BLaER1 (cell line): ENCODE data around the gene CDC14B.
A peak's percentile ranks its signal among the peaks of the same experiment; 100 is the strongest.
"Not testable (repeated sequence)": the region's sequence is repeated elsewhere in the genome, so short reads cannot be mapped to it uniquely, and the experiment has no call there.

Source experiments
- H3K27ac ChIP-seq: shearing (Covaris generic); formaldehyde crosslinking; 2 replicates; pipeline ENCODE4 v1.8.1; 2022
- H3K27me3 ChIP-seq: shearing (Covaris generic); formaldehyde crosslinking; 2 replicates; pipeline ENCODE4 v1.8.1; 2022
- H3K36me3 ChIP-seq: shearing (Covaris generic); formaldehyde crosslinking; 2 replicates; pipeline ENCODE4 v1.8.1; 2022
- H3K4me1 ChIP-seq: shearing (Covaris generic); formaldehyde crosslinking; 2 replicates; pipeline ENCODE4 v1.8.1; 2022
- H3K4me2 ChIP-seq: shearing (Covaris generic); formaldehyde crosslinking; 2 replicates; pipeline ENCODE4 v1.8.1; 2022
- H3K4me3 ChIP-seq: shearing (Covaris generic); formaldehyde crosslinking; 2 replicates; pipeline ENCODE4 v1.8.1; 2022
- H3K9ac ChIP-seq: shearing (Covaris generic); formaldehyde crosslinking; 2 replicates; pipeline ENCODE4 v1.8.1; 2022
- H3K9me3 ChIP-seq: shearing (Covaris generic); formaldehyde crosslinking; 2 replicates; pipeline ENCODE4 v1.8.1; 2022
- H4K20me1 ChIP-seq: shearing (Covaris generic); formaldehyde crosslinking; 2 replicates; pipeline ENCODE4 v1.8.1; 2022
- Cebpa-rat ChIP-seq: shearing (Covaris generic); IDR thresholded peaks from 2 replicates; pipeline ENCODE4 v1.8.1; 2022

Gene CDC14B

DNA sequence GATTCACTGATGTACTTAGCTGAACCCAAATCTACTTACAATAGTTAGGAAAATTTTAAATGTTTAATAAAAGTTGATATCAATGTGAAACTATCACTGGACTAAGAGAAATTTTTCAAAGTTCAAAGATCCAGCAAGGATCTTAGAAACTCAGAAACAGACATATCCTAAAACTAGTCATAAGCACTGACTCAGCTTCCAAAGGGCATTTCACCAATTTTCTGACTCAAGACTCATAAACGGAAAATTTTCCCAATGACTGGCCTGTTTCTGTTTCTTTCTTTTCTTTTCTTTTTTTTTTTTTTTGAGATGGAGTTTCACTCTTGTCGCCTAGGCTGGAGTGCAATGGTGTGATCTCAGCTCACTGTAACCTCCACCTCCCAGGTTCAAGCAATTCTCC lies 66.6 kb downstream of the CDC14B start:
- no peak overlapping the region for H3K4me3 ChIP-seq
- no peak overlapping the region for H3K4me2 ChIP-seq
- H3K27ac ChIP-seq = no peak overlapping the region

DNA sequence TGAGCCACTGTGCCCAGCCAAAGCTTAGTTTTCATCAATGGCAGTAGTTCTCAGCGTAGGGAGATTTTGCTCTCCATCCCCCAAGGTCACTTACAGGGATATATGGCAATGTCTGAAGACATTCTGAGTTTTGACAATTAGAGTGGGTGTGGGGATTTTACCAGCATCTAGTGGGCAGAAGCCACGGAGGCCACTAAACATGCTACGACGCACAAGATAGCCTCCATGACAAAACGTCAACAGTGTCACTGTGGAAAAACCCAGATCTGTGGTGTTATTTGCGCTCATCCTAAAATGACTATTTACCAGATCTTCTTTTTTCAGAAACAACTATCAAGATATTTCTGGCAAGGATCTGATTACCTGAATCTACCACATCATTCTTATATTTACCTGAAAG lies 68.2 kb downstream of the CDC14B start:
- Histone ChIP-seq H3K36me3 (no peaks in the 10 kb centered on the region), H3K4me1 (no peaks in the 10 kb centered on the region), H3K27ac (no peak overlapping the region), H4K20me1 (no peaks in the 10 kb centered on the region), H3K27me3 (no peaks in the 10 kb centered on the region), H3K4me3 (no peak overlapping the region), H3K9ac (no peak overlapping the region), H3K9me3 (no peaks in the 10 kb centered on the region), H3K4me2 (no peak overlapping the region)
- TF ChIP-seq Cebpa-rat = no peak

More for the DNA sequence above, 66.6 kb downstream of the CDC14B start:
- H3K9me3 ChIP-seq = no peaks in the 10 kb centered on the region
- no peak for TF ChIP-seq Cebpa-rat
- no peak overlapping the region for H3K9ac ChIP-seq
- H3K36me3 ChIP-seq = no peaks in the 10 kb centered on the region
- H4K20me1 ChIP-seq = no peaks in the 10 kb centered on the region
- H3K27me3 ChIP-seq = no peaks in the 10 kb centered on the region
- H3K4me1 ChIP-seq = peaks cover 4% of the 10 kb centered on the region; the same call in 1 of the 2 replicates

DNA sequence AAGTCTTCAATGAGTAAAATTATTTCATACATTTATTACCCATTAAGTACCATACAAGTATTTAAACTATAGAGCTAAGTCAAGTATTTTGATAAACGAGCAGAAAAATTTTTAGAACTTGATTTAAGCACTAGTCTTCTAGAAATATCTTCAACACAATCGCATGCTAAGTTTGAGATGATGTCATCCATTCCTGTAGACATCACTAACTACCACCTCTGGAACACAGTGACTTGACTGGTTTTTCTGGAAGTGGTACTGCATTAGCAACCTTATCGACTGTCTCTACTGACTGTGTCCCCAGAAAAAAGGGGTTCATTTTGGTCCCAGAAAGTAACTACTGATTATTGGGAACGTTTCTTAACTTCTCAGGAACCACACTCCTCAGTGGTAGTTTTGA lies 69.0 kb downstream of the CDC14B start:
- Histone ChIP-seq H3K4me3 (no peak overlapping the region), H3K27ac (no peak overlapping the region), H3K9ac (no peak overlapping the region), H3K9me3 (no peaks in the 10 kb centered on the region), H3K27me3 (no peaks in the 10 kb centered on the region), H3K4me1 (no peaks in the 10 kb centered on the region), H3K4me2 (no peak overlapping the region), H4K20me1 (no peaks in the 10 kb centered on the region), H3K36me3 (no peaks in the 10 kb centered on the region)
- TF ChIP-seq Cebpa-rat = no peak

DNA sequence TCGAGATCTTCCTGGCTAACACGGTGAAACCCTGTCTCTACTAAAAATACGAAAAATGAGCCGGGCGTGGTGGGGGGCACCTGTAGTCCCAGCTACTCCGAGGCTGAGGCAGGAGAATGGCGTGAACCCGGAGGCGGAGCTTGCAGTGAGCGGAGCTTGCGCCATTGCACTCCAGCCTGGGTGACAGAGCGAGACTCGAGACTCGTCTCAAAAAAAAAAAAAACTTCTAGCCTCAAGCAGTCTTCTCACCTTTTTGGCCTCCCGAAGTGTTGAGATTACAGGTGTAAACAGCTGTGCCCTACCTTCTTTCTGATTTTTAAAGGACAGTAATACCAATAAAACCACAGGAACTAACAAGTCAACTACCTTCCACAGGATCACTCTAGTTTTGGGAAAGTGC lies 76.5 kb downstream of the CDC14B start:
- not testable (repeated sequence) for H3K27me3 ChIP-seq

DNA sequence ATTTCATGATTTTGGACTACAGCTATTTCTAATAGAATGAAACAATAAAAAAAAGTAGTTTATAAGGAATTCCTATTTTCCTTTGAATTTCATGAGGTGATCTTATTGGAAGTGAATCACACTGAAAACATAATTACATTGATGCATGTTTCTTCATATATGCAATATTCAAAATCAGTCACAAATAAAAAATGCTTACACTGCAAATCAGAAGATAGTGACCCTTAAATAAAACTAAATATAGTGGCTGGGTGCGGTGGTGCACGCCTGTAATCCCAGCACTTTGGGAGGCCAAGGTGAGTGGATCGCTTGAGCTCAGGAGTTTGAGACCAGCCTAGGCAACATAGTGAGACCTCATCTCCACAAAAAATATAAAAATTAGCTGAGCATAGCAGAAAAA lies 79.5 kb downstream of the CDC14B start:
- Histone ChIP-seq H3K4me1 (no peaks in the 10 kb centered on the region), H3K27ac (no peak overlapping the region), H3K9me3 (no peaks in the 10 kb centered on the region)

More for the DNA sequence above, 76.5 kb downstream of the CDC14B start:
- H3K4me1 ChIP-seq, H3K27ac ChIP-seq, H3K4me3 ChIP-seq, H3K9ac ChIP-seq, H3K9me3 ChIP-seq, H4K20me1 ChIP-seq, H3K4me2 ChIP-seq, H3K36me3 ChIP-seq: not testable (repeated sequence)

DNA sequence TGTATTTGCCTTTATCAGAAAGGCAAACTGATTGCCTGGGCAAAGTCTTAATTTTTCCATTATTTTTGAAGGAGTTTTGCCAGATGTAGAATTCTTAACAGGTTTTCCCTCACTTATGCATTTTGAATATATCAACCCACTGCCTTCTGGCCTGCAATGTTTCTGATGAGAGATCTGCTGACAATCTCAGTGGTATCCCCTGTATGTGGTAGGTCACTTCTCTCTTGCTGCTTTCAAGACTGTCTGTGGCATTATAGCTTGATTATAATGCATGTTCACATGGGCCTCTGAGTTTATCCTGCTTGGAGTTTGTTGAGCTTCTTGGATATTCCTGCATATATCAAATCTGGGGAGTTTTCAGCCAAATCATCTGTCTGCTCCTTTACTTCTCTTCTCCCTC lies 87.5 kb downstream of the CDC14B start:
- H3K27ac ChIP-seq = no peak overlapping the region
- H3K4me1 ChIP-seq = no peaks in the 10 kb centered on the region
- H3K27me3 ChIP-seq = no peaks in the 10 kb centered on the region
- no peaks in the 10 kb centered on the region for H3K36me3 ChIP-seq
- no peak for TF ChIP-seq Cebpa-rat
- H3K9me3 ChIP-seq = no peaks in the 10 kb centered on the region
- H3K4me2 ChIP-seq = no peak overlapping the region
- H3K9ac ChIP-seq = no peak overlapping the region
- H3K4me3 ChIP-seq = no peak overlapping the region
- no peaks in the 10 kb centered on the region for H4K20me1 ChIP-seq

More for the DNA sequence above, 79.5 kb downstream of the CDC14B start:
- H4K20me1 ChIP-seq = no peaks in the 10 kb centered on the region
- H3K36me3 ChIP-seq = no peaks in the 10 kb centered on the region
- H3K27me3 ChIP-seq = no peaks in the 10 kb centered on the region
- no peak for TF ChIP-seq Cebpa-rat
- no peak overlapping the region for H3K4me2 ChIP-seq
- no peak overlapping the region for H3K9ac ChIP-seq
- no peak overlapping the region for H3K4me3 ChIP-seq

DNA sequence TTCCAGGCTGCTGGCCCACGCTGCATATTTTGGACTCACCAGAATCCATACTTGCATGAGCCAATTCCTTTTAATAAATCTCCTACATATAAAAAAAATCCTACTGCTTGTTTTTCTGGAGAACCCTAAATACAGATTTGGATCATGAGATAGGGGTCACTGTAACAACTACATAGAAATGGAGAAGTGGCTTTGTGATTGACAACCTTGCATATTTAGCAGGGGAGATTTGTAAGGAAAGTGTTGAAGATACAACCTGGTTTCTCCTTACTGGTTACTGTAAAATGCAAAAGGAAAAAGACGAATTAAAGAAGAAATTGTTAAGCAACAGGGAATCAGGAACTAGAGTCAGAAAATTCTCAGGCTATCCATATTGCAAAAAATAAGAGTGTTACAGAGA lies 94.9 kb downstream of the CDC14B start:
- Histone ChIP-seq H3K27ac (no peak overlapping the region), H3K4me2 (no peak overlapping the region), H3K9ac (no peak overlapping the region), H3K4me1 (peaks cover 9% of the 10 kb centered on the region), H3K4me3 (no peak overlapping the region), H3K36me3 (no peaks in the 10 kb centered on the region), H4K20me1 (no peaks in the 10 kb centered on the region), H3K27me3 (no peaks in the 10 kb centered on the region), H3K9me3 (no peaks in the 10 kb centered on the region)
- no peak for TF ChIP-seq Cebpa-rat

DNA sequence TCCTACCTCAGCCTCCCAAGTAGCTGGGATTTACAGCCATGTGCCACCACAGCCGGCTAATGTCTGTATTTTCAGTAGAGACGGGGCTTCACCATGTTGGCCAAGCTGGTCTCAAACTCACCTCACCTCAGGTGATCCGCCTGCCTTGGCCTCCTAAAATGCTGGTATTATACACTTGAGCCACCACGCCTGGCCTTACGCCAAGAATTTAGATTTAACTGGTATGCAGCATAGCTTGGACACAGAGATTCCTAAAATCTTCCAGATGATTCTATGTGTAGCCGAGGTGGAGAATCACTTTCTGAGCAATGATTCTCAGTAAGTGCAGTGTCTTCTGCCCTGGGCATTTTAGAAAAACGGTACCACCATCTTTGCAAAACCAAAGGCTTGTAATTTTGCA lies 95.6 kb downstream of the CDC14B start:
- Histone ChIP-seq H3K9ac (no peak overlapping the region), H3K4me1 (peaks cover 9% of the 10 kb centered on the region), H3K36me3 (no peaks in the 10 kb centered on the region), H3K4me2 (no peak overlapping the region), H4K20me1 (no peaks in the 10 kb centered on the region), H3K9me3 (no peaks in the 10 kb centered on the region), H3K4me3 (no peak overlapping the region), H3K27ac (no peak overlapping the region), H3K27me3 (no peaks in the 10 kb centered on the region)
- no peak for TF ChIP-seq Cebpa-rat

DNA sequence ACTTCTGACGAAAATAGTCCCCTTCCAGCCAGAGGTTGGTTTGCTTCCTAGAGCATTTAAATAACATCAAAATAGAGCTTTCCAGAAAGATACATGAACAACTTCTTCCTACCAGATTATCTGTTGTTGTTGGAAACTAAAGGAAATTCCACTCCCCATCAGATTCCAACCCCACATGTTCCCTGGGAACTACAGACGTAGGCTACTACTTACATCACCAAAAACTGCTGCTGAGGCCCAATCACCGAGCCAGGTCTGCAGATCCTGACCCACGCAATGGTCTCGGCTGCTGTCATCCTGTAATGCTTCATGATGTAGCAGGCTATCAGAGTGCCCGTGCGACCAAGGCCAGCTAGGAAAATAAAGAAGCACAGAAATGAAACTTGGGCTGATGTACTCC lies 96.3 kb downstream of the CDC14B start:
- Histone ChIP-seq H3K36me3 (no peaks in the 10 kb centered on the region), H3K4me1 (peaks cover 9% of the 10 kb centered on the region), H3K9me3 (no peaks in the 10 kb centered on the region), H3K4me2 (no peak overlapping the region), H4K20me1 (no peaks in the 10 kb centered on the region), H3K9ac (no peak overlapping the region), H3K4me3 (no peak overlapping the region), H3K27ac (no peak overlapping the region), H3K27me3 (no peaks in the 10 kb centered on the region)
- TF ChIP-seq Cebpa-rat = no peak

DNA sequence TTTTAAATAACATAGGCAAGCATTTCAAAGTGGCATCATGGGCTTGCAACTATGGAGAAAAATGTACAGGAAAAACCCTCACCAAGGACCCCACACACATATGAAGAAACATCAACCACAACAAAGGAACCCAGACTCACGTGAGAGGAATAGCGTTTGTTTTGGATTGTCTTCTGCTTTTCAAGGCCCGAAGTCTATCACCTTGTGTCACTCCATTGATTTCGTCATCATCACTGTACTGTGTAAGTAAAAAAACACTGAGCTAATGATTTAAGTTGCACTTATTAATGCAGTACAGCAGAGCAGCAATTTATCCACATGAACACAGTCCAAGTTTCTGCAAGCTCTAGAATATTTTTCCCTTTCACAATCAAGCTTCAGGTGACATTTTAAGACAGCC lies 97.3 kb downstream of the CDC14B start:
- peak overlapping the region; percentile 11; the same call in 1 of the 2 replicates for H3K4me2 ChIP-seq
- no peak overlapping the region for H3K4me3 ChIP-seq
- H3K27ac ChIP-seq = no peak overlapping the region
- H3K4me1 ChIP-seq = peaks cover 9% of the 10 kb centered on the region
- no peaks in the 10 kb centered on the region for H4K20me1 ChIP-seq
- no peaks in the 10 kb centered on the region for H3K27me3 ChIP-seq
- no peaks in the 10 kb centered on the region for H3K9me3 ChIP-seq
- peak; percentile 9; the same call in 1 of the 2 replicates for TF ChIP-seq Cebpa-rat
- H3K36me3 ChIP-seq = no peaks in the 10 kb centered on the region
- no peak overlapping the region for H3K9ac ChIP-seq

DNA sequence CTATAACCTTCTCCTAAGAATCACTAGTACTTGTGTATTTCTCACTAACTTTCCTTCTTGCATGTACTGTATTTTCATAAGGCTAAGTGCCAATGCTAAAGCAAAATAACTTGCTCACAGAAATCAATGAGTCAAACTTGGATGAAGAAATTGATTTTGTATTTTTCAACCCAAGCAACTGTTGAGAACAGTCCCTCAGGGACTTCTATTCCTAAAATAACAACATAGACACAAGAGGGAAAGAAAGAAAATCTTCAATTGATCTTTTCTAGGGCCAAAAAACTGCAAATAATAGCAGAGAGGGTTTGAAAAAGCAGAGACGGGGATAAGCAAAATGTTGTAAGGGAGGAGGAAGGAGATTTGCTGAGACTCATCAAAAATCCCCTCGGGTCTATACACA lies 99.9 kb downstream of the CDC14B start:
- no peak overlapping the region for H3K4me3 ChIP-seq
- no peak overlapping the region for H3K27ac ChIP-seq
- no peaks in the 10 kb centered on the region for H4K20me1 ChIP-seq
- H3K4me2 ChIP-seq = no peak overlapping the region
- no peaks in the 10 kb centered on the region for H3K27me3 ChIP-seq
- no peak overlapping the region for H3K9ac ChIP-seq
- no peaks in the 10 kb centered on the region for H3K36me3 ChIP-seq
- H3K9me3 ChIP-seq = no peaks in the 10 kb centered on the region
- no peak for TF ChIP-seq Cebpa-rat
- peaks cover 9% of the 10 kb centered on the region for H3K4me1 ChIP-seq
